SK-N-SH (cell line): Measurements from ENCODE around the gene CLEC20A. TPM values are rescaled to one million over a fixed set of nuclear protein-coding genes. Genes with fewer than 3 reads are reported as not detected.

Experiments
- CTCF ChIA-PET: fragments of 300-600, 350-600 bp; formaldehyde crosslinking; extraction: SDS; loops from one replicate; lab custom pipeline; 2021; lab: Yijun Ruan, JAX
- POLR2A ChIA-PET: fragments of 350-600 bp; sonication (Branson Sonifier 250); formaldehyde crosslinking; extraction: SDS; loops from one replicate; lab custom pipeline; 2020; ENCODE audit warnings: antibody characterized with exemption, inconsistent platforms; lab: Yijun Ruan, JAX
- DNase-seq: peaks from one replicate; pipeline ENCODE4 v3.0.0; 2012
- H2AFZ ChIP-seq: fragments of 200-600 bp; sonication (generic); 2 replicates; pipeline ENCODE4 v1.8.1; 2016; ENCODE audit warnings: antibody characterized with exemption, mild to moderate bottlenecking, low read depth
- H3F3A ChIP-seq: fragments of 200-600 bp; sonication (generic); replicated peaks from 2 replicates; pipeline ENCODE3; 2016; ENCODE audit warnings: antibody characterized with exemption, mild to moderate bottlenecking; ENCODE audit not compliant: insufficient read depth
- H3K27ac ChIP-seq, 2 experiments: fragments of 200-500 bp in 1 of 2; fragments of 200-600 bp in 1 of 2; sonication (Bioruptor generic) in 1 of 2; sonication (generic), shearing (Covaris generic) in 1 of 2; 2 replicates each; pipeline versions ENCODE4 v1.5.1 to v1.6.1; 2014 to 2016; ENCODE audit warnings: low read depth in 2 of 2, inconsistent platforms in 1 of 2, low read length in 1 of 2, mild to moderate bottlenecking in 1 of 2, mixed read lengths in 1 of 2
- H3K27me3 ChIP-seq: fragments of 200-600 bp; sonication (generic), shearing (Covaris generic); 2 replicates; pipeline ENCODE4 v1.6.1; 2016; ENCODE audit warnings: mixed run types; ENCODE audit not compliant: insufficient read depth
- H3K36me3 ChIP-seq, 2 experiments: fragments of 200-500 bp in 1 of 2; fragments of 200-600 bp in 1 of 2; sonication (Bioruptor generic) in 1 of 2; sonication (generic) in 1 of 2; replicated peaks in 1 of 2; 2 replicates each; pipeline versions ENCODE3 to v1.5.1; 2014 to 2016; ENCODE audit warnings: low read length in 1 of 2, mild to moderate bottlenecking in 1 of 2; ENCODE audit not compliant: insufficient read depth in 2 of 2, control insufficient read depth in 1 of 2
- H3K4me1 ChIP-seq, 2 experiments: fragments of 200-500 bp in 1 of 2; fragments of 200-600 bp in 1 of 2; sonication (Bioruptor generic) in 1 of 2; sonication (generic), shearing (Covaris generic) in 1 of 2; 2 replicates each; pipeline versions ENCODE4 v1.5.1 to v1.6.1; 2014 to 2016; ENCODE audit warnings: low read depth in 1 of 2, low read length in 1 of 2, mixed run types in 1 of 2; ENCODE audit not compliant: insufficient read depth in 2 of 2, control insufficient read depth in 1 of 2
- H3K4me2 ChIP-seq: fragments of 200-600 bp; sonication (generic), shearing (Covaris generic); 2 replicates; pipeline ENCODE4 v1.6.1; 2017; ENCODE audit warnings: mixed run types
- H3K4me3 ChIP-seq, 2 experiments: fragments of 200-500 bp in 1 of 2; fragments of 200-600 bp in 1 of 2; sonication (Bioruptor generic) in 1 of 2; sonication (generic), shearing (Covaris generic) in 1 of 2; 2 replicates each; pipeline versions ENCODE4 v1.5.1 to v1.8.1; 2014 to 2016; ENCODE audit warnings: low read depth in 2 of 2, inconsistent platforms in 1 of 2, low read length in 1 of 2, mild to moderate bottlenecking in 1 of 2, mixed read lengths in 1 of 2, moderate library complexity in 1 of 2
- H3K79me2 ChIP-seq: fragments of 200-600 bp; sonication (generic); 2 replicates; pipeline ENCODE4 v1.8.1; 2017; ENCODE audit warnings: mild to moderate bottlenecking; ENCODE audit not compliant: insufficient read depth
- H3K9ac ChIP-seq: fragments of 200-600 bp; sonication (generic); 2 replicates; pipeline ENCODE4 v1.6.1; 2017; ENCODE audit warnings: mixed run types
- H3K9me2 ChIP-seq: fragments of 200-600 bp; sonication (generic); 2 replicates; pipeline ENCODE4 v1.6.1; 2017; ENCODE audit warnings: mixed run types
- H3K9me3 ChIP-seq: fragments of 200-600 bp; sonication (generic); 2 replicates; pipeline ENCODE4 v1.6.1; 2017; ENCODE audit warnings: mixed run types, mild to moderate bottlenecking, moderate library complexity
- H4K20me1 ChIP-seq: fragments of 200-600 bp; sonication (generic); 2 replicates; pipeline ENCODE4 v1.6.1; 2017; ENCODE audit warnings: mild to moderate bottlenecking, mixed run types; ENCODE audit not compliant: insufficient read depth
- ELF1 ChIP-seq: IDR thresholded peaks from 2 replicates; pipeline ENCODE4 v1.4.0; 2012
- EZH2phosphoT487 ChIP-seq: fragments of 200-600 bp; sonication (generic); IDR thresholded peaks from 2 replicates; pipeline ENCODE4 v1.6.1; 2017; ENCODE audit warnings: low read depth, mixed run types, mild to moderate bottlenecking, antibody characterized with exemption, moderate library complexity, borderline replicate concordance
- FOXM1 ChIP-seq: IDR thresholded peaks from 2 replicates; pipeline ENCODE4 v1.4.0; 2012; ENCODE audit warnings: low read depth, mild to moderate bottlenecking
- MEF2A ChIP-seq: IDR thresholded peaks from 2 replicates; pipeline ENCODE4 v1.4.0; 2012; ENCODE audit warnings: low read depth, borderline replicate concordance
- MXI1 ChIP-seq: IDR thresholded peaks from 2 replicates; pipeline ENCODE4 v1.6.1; 2012; ENCODE audit warnings: mild to moderate bottlenecking, low read depth, low read length, improper control_type of control experiment
- NFIC ChIP-seq: IDR thresholded peaks from 2 replicates; pipeline ENCODE4 v1.4.0; 2012; ENCODE audit warnings: borderline replicate concordance
- NRF1 ChIP-seq: IDR thresholded peaks from 2 replicates; pipeline ENCODE4 v1.6.1; 2012; ENCODE audit warnings: low read depth, mild to moderate bottlenecking, low read length
- RAD21 ChIP-seq: IDR thresholded peaks from 2 replicates; pipeline ENCODE4 v1.6.1; 2012; ENCODE audit warnings: mild to moderate bottlenecking, low read length
- RXRA ChIP-seq: IDR thresholded peaks from 2 replicates; pipeline ENCODE4 v1.4.0; 2012; ENCODE audit warnings: low read depth, mild to moderate bottlenecking, borderline replicate concordance
- SIN3A ChIP-seq: IDR thresholded peaks from 2 replicates; pipeline ENCODE4 v1.6.1; 2012; ENCODE audit warnings: low read depth, mild to moderate bottlenecking, low read length, moderate library complexity, borderline replicate concordance
- SMC3 ChIP-seq: IDR thresholded peaks from 2 replicates; pipeline ENCODE4 v1.6.1; 2012; ENCODE audit warnings: low read depth, low read length, improper control_type of control experiment
- TAF1 ChIP-seq: IDR thresholded peaks from 2 replicates; pipeline ENCODE4 v1.6.1; 2012; ENCODE audit warnings: low read depth, mild to moderate bottlenecking, low read length, moderate library complexity, borderline replicate concordance
- USF2 ChIP-seq: fragments of 150-350 bp; IDR thresholded peaks from 2 replicates; pipeline ENCODE4 v1.6.1; 2017; ENCODE audit warnings: antibody characterized with exemption, low read length, low read depth, borderline replicate concordance
- ZBTB33 ChIP-seq: IDR thresholded peaks from 2 replicates; pipeline ENCODE4 v1.4.0; 2012; ENCODE audit warnings: low read depth, borderline replicate concordance
- WGBS: methylation state at CpG from one replicate; pipeline ENCODE4 v1.1.6; 2017; ENCODE audit warnings: low lambda C conversion rate; 5-methylcytosine and 5-hydroxymethylcytosine counted together
- polyA plus RNA-seq, 3 experiments: library from polyadenylated mRNA; depleted of rRNA; stranded (reverse); fragments of >200 nt; gene quantifications; 2 replicates each; pipeline ENCODE4 v1.2.3, GENCODE V29; 2012
- TF ChIP-seq, protein P1 (sequence below): IDR thresholded peaks from 2 replicates; pipeline ENCODE4 v1.6.1; 2012; ENCODE audit warnings: mild to moderate bottlenecking, low read depth, low read length, moderate library complexity
- TF ChIP-seq, protein P2 (sequence below): IDR thresholded peaks from 2 replicates; pipeline ENCODE4 v1.4.0; 2012; ENCODE audit warnings: low read depth, borderline replicate concordance

CLEC20A gene
- polyA plus RNA-seq, 1 of the 3 experiments (the other 2 are of a cell fraction), result not detected

DNA sequence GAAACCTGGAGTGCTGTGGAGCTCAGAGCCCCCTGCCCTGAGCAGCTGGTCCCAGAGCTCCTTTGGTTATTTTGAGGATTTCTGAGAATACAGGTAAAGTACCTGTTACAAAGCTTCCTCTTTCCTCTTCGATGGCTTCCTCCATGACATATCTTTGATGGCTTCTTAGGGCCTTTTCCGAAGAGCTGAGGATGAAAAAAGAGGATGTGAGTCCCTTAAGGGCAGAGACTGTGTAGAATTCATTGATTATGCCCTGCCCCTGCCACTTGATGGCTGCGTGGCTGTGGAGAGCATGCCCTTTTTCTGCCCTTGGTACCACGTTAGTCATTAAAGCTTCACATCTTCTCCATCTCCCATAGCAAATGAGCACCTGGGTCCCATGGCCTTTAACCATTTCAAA is 30.4 kb upstream of the CLEC20A start:
- H2AFZ ChIP-seq, result no peak overlapping the region
- 72% methylated on average over 4 of the region's 4 CpGs for WGBS
- no peak overlapping the region for H3K4me2 ChIP-seq
- peaks cover 8 to 15% of the 10 kb centered on the region in 2 experiments; a peak in 2 of 4 replicates for H3K4me1 ChIP-seq
- no peaks in the 10 kb centered on the region for H3K9me3 ChIP-seq
- no peak overlapping the region for H3K4me3 ChIP-seq
- H3K36me3 ChIP-seq, result no peaks in the 10 kb centered on the region
- TF ChIP-seq FOXM1 (no peak), RAD21 (no peak), SMC3 (no peak), ZBTB33 (no peak), USF2 (no peak), MEF2A (no peak), NFIC (no peak), RXRA (no peak), TAF1 (no peak), EZH2phosphoT487 (no peak), NRF1 (no peak), SIN3A (no peak), MXI1 (no peak), ELF1 (no peak)
- TF ChIP-seq, protein P1, sequence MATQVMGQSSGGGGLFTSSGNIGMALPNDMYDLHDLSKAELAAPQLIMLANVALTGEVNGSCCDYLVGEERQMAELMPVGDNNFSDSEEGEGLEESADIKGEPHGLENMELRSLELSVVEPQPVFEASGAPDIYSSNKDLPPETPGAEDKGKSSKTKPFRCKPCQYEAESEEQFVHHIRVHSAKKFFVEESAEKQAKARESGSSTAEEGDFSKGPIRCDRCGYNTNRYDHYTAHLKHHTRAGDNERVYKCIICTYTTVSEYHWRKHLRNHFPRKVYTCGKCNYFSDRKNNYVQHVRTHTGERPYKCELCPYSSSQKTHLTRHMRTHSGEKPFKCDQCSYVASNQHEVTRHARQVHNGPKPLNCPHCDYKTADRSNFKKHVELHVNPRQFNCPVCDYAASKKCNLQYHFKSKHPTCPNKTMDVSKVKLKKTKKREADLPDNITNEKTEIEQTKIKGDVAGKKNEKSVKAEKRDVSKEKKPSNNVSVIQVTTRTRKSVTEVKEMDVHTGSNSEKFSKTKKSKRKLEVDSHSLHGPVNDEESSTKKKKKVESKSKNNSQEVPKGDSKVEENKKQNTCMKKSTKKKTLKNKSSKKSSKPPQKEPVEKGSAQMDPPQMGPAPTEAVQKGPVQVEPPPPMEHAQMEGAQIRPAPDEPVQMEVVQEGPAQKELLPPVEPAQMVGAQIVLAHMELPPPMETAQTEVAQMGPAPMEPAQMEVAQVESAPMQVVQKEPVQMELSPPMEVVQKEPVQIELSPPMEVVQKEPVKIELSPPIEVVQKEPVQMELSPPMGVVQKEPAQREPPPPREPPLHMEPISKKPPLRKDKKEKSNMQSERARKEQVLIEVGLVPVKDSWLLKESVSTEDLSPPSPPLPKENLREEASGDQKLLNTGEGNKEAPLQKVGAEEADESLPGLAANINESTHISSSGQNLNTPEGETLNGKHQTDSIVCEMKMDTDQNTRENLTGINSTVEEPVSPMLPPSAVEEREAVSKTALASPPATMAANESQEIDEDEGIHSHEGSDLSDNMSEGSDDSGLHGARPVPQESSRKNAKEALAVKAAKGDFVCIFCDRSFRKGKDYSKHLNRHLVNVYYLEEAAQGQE, result no peak
- TF ChIP-seq, protein P2, sequence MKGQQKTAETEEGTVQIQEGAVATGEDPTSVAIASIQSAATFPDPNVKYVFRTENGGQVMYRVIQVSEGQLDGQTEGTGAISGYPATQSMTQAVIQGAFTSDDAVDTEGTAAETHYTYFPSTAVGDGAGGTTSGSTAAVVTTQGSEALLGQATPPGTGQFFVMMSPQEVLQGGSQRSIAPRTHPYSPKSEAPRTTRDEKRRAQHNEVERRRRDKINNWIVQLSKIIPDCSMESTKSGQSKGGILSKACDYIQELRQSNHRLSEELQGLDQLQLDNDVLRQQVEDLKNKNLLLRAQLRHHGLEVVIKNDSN, result no peak
- H3K9me2 ChIP-seq, result no peaks in the 10 kb centered on the region
- no peak overlapping the region for H3K9ac ChIP-seq
- H3F3A ChIP-seq, result no peaks in the 10 kb centered on the region
- no peaks in the 10 kb centered on the region for H3K79me2 ChIP-seq
- no peaks in the 10 kb centered on the region for H3K27me3 ChIP-seq
- DNase-seq, result no peak
- POLR2A ChIA-PET, result no interaction called here
- CTCF ChIA-PET, result interaction anchor here (0.6 to 4.6 kb wide), 6 partner anchors 10 to 476 kb away, joined by 3 to 29 read pairs (median 6); partner anchors contain the start of gene TEX35
- H4K20me1 ChIP-seq, result no peaks in the 10 kb centered on the region
- no peak overlapping the region for H3K27ac ChIP-seq
